SK-N-MC (cell line): ENCODE results near the gene ZBTB46.
A peak's percentile ranks its signal among the peaks of the same experiment; 100 is the strongest.
"Not testable (repeated sequence)": the region's sequence is repeated elsewhere in the genome, so short reads cannot be mapped to it uniquely, and the experiment has no call there.

ENCODE experiments used
- DNase-seq: peaks from one replicate; pipeline ENCODE4 v3.0.0-alpha.2; 2011; ENCODE audit warnings: low read depth, low spot score
- H3K27ac ChIP-seq: fragments of 200-600 bp; sonication (generic); 2 replicates; pipeline ENCODE4 v1.5.1; 2016; ENCODE audit warnings: mixed run types
- H3K36me3 ChIP-seq: fragments of 200-600 bp; sonication (generic); 2 replicates; pipeline ENCODE4 v1.6.1; 2017; ENCODE audit warnings: antibody characterized with exemption, low read length, mixed read lengths; ENCODE audit not compliant: insufficient read depth
- H3K4me3 ChIP-seq: fragments of 200-600 bp; sonication (generic); 2 replicates; pipeline ENCODE4 v1.5.1; 2016
- H3K9ac ChIP-seq: fragments of 200-600 bp; sonication (generic); 2 replicates; pipeline ENCODE4 v1.8.0; 2017; ENCODE audit warnings: mixed run types, mixed read lengths; ENCODE audit not compliant: insufficient read length
- H3K9me3 ChIP-seq: fragments of 200-600 bp; sonication (generic); 2 replicates; pipeline ENCODE4 v1.6.1; 2017; ENCODE audit warnings: low read depth, mild to moderate bottlenecking, antibody characterized with exemption, low read length, moderate library complexity, mixed read lengths
- EZH2 ChIP-seq: fragments of 200-600 bp; sonication (generic); IDR thresholded peaks from one replicate; pipeline ENCODE4 v1.6.1; 2017; ENCODE audit warnings: antibody characterized with exemption
- FOXP2 ChIP-seq: optimal IDR thresholded peaks from 2 replicates; pipeline ENCODE3; 2011; ENCODE audit warnings: mild to moderate bottlenecking, moderate library complexity; ENCODE audit not compliant: insufficient read depth; ENCODE audit errors: extremely low read length, control extremely low read depth
- POLR2AphosphoS5 ChIP-seq: IDR thresholded peaks from 2 replicates; pipeline ENCODE4 v1.6.1; 2012; ENCODE audit warnings: mild to moderate bottlenecking, low read depth, low read length, borderline replicate concordance

The ZBTB46 gene

GRCh38 chr20:63778034-63778752, 52.9 kb downstream of the ZBTB46 start:
- H3K9me3 ChIP-seq, result no peaks in the 10 kb centered on the region
- DNase-seq, result no peak
- no peak overlapping the region for H3K9ac ChIP-seq
- no peak overlapping the region for H3K4me3 ChIP-seq
- no peak for TF ChIP-seq POLR2AphosphoS5
- TF ChIP-seq FOXP2, result no peak
- TF ChIP-seq EZH2, result no peak
- H3K36me3 ChIP-seq, result no peaks in the 10 kb centered on the region
- H3K27ac ChIP-seq, result no peak overlapping the region

- Histone ChIP-seq H3K36me3 (no peaks in the 10 kb centered on the region), H3K4me3 (no peak overlapping the region), H3K27ac (no peak overlapping the region), H3K9me3 (no peaks in the 10 kb centered on the region), H3K9ac (no peak overlapping the region)
- DNase-seq, result no peak
- TF ChIP-seq POLR2AphosphoS5 (no peak), FOXP2 (no peak), EZH2 (no peak)
Observed at GRCh38 chr20:63777614-63778013, 53.5 kb downstream of the ZBTB46 start.

DNA sequence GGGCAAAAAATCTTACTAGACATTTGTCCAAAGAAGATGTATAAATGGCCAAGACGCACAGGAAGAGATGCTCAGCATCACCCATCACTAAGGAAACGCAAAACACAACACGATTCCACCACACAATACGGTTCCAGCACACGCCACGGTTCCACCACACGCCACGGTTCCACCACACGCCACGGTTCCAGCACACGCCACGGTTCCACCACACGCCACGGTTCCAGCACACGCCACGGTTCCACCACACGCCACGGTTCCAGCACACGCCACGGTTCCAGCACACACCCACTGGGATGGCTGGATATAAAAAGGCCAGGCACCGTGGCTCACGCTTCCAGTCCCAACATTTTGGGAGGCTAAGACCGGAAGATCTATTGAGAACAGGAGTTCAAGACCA, 54.2 kb downstream of the ZBTB46 start:
- H3K9me3 ChIP-seq, H3K9ac ChIP-seq, H3K27ac ChIP-seq, H3K36me3 ChIP-seq, H3K4me3 ChIP-seq, DNase-seq: not testable (repeated sequence)

GRCh38 chr20:63775096-63775978, 55.7 kb downstream of the ZBTB46 start:
- Histone ChIP-seq H3K27ac (no peak overlapping the region), H3K9ac (no peak overlapping the region)
- DNase-seq, result no peak

GRCh38 chr20:63774306-63774705, 56.8 kb downstream of the ZBTB46 start:
- DNase-seq, result no peak
- Histone ChIP-seq H3K9ac (no peak overlapping the region), H3K4me3 (no peak overlapping the region), H3K27ac (no peak overlapping the region), H3K36me3 (no peaks in the 10 kb centered on the region), H3K9me3 (no peaks in the 10 kb centered on the region)
- TF ChIP-seq FOXP2 (no peak), EZH2 (no peak), POLR2AphosphoS5 (no peak)

More at GRCh38 chr20:63775096-63775978, 55.7 kb downstream of the ZBTB46 start:
- TF ChIP-seq POLR2AphosphoS5 (no peak), EZH2 (no peak), FOXP2 (no peak)
- H3K4me3 ChIP-seq, result peak overlapping the region; percentile 33
- H3K36me3 ChIP-seq, result no peaks in the 10 kb centered on the region
- H3K9me3 ChIP-seq, result no peaks in the 10 kb centered on the region

DNA sequence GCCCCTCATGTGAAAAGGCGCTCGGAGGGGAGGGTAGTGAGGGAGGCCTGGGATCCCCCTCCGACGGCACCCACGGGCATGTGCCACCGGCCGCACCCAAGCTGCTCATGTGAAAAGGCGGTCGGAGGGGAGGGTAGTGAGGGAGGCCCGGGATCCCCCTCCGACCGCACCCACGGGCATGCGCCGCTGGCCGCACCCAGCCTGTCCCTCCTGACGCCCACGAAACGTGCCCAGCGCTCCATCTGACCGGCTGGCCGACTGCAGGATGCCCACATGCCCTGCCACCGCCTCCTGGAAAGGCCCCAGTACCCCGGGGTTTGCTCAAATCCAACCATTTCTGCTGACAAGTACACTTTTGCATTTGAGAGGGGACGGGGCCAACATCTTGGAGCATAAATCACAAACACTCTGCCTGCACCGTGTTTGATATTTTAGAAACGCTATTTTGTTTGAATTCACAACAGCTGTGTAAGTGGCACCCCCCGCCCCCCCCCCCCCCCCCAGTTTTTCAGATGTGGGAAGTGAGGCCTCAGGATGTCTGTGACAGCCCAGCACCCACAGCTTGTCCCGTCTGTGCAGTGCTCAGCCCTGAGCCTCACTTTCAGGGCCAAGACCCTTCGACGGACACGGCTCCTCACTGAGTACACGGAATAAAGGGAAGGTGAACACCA, 57.4 kb downstream of the ZBTB46 start:
- no peak overlapping the region for H3K4me3 ChIP-seq
- H3K27ac ChIP-seq, result no peak overlapping the region
- TF ChIP-seq POLR2AphosphoS5 (no peak), EZH2 (no peak), FOXP2 (no peak)
- H3K9me3 ChIP-seq, result no peaks in the 10 kb centered on the region
- H3K36me3 ChIP-seq, result no peaks in the 10 kb centered on the region
- DNase-seq, result no peak
- no peak overlapping the region for H3K9ac ChIP-seq

GRCh38 chr20:63772781-63773518, 58.1 kb downstream of the ZBTB46 start:
- Histone ChIP-seq H3K9me3 (no peaks in the 10 kb centered on the region), H3K27ac (no peak overlapping the region), H3K36me3 (no peaks in the 10 kb centered on the region), H3K9ac (no peak overlapping the region), H3K4me3 (no peak overlapping the region)
- TF ChIP-seq POLR2AphosphoS5 (no peak), FOXP2 (no peak), EZH2 (no peak)
- no peak for DNase-seq

- Histone ChIP-seq H3K27ac (no peak overlapping the region), H3K36me3 (no peaks in the 10 kb centered on the region), H3K9me3 (no peaks in the 10 kb centered on the region), H3K4me3 (no peak overlapping the region), H3K9ac (no peak overlapping the region)
- no peak for DNase-seq
- TF ChIP-seq FOXP2 (no peak), POLR2AphosphoS5 (no peak), EZH2 (no peak)
Observed at GRCh38 chr20:63771046-63771707, 59.9 kb downstream of the ZBTB46 start.
